Gastroesophageal sphincter (tissue), 3 donors: ENCODE measurements around the gene MVD.

ENCODE experiments used
- CTCF ChIP-seq, 4 experiments: fragments of 200-600 bp in 2 of 4; fragments of 450-650 bp in 2 of 4; sonication (generic) in 1 of 4; IDR thresholded peaks; one replicate each; pipeline ENCODE4 v1.5.1; 2017 to 2019; ENCODE audit warnings: antibody characterized with exemption in 4 of 4, mild to moderate bottlenecking in 2 of 4, moderate library complexity in 2 of 4
- EP300 ChIP-seq: sonication (generic); formaldehyde crosslinking; IDR thresholded peaks from one replicate; pipeline ENCODE4 v1.6.1; 2017; ENCODE audit warnings: antibody characterized with exemption, mild to moderate bottlenecking
- POLR2A ChIP-seq, 2 donors: fragments of 450-650 bp; IDR thresholded peaks; one replicate each; pipeline ENCODE4 v1.6.1; 2017; ENCODE audit warnings: antibody characterized with exemption in 2 of 2, mild to moderate bottlenecking in 2 of 2, moderate library complexity in 1 of 2
- POLR2AphosphoS5 ChIP-seq: sonication (generic); formaldehyde crosslinking; IDR thresholded peaks from one replicate; pipeline ENCODE4 v1.6.1; 2017; ENCODE audit warnings: antibody characterized with exemption

- TF ChIP-seq CTCF (IDR thresholded peaks at IDR 0.05) (no peak), POLR2A (IDR thresholded peaks at IDR 0.05) (no peak), POLR2AphosphoS5 (no peak), EP300 (no peak)
These were observed 29.2 kb upstream of the MVD start for GRCh38 chr16:88691924-88692560.
